NCI-H510A treated with DMSO at 0.1 percent for 48 hours (cell line): ENCODE data around the gene SGK2.

Experiments
- DNase-seq: peaks from one replicate; lab custom pipeline; 2025; lab: John Stamatoyannopoulos, UW

The SGK2 gene

GRCh38 chr20:43536041-43536816 is 22.6 kb upstream of the SGK2 start:
- DNase-seq: no peak

- DNase-seq: no peak
Observed at GRCh38 chr20:43536817-43537440, 21.9 kb upstream of the SGK2 start.

- DNase-seq: peak; percentile 38
Observed at GRCh38 chr20:43537921-43538877, 20.6 kb upstream of the SGK2 start.

GRCh38 chr20:43538878-43539700 is 19.7 kb upstream of the SGK2 start:
- no peak for DNase-seq

- no peak for DNase-seq
Observed at GRCh38 chr20:43539975-43540672, 18.7 kb upstream of the SGK2 start.

GRCh38 chr20:43540673-43541060 is 18.2 kb upstream of the SGK2 start:
- no peak for DNase-seq

- no peak for DNase-seq
Observed at GRCh38 chr20:43541214-43541613, 17.6 kb upstream of the SGK2 start.

- DNase-seq: no peak
Observed at GRCh38 chr20:43542161-43542560, 16.7 kb upstream of the SGK2 start.

GRCh38 chr20:43542674-43543073 is 16.2 kb upstream of the SGK2 start:
- no peak for DNase-seq

GRCh38 chr20:43543138-43543537 is 15.7 kb upstream of the SGK2 start:
- DNase-seq: no peak

- no peak for DNase-seq
Observed at GRCh38 chr20:43544501-43544900, 14.3 kb upstream of the SGK2 start.

- DNase-seq: no peak
Observed at GRCh38 chr20:43545837-43546578, 12.8 kb upstream of the SGK2 start.

GRCh38 chr20:43548273-43548880 is 10.4 kb upstream of the SGK2 start:
- no peak for DNase-seq

GRCh38 chr20:43549416-43550065 is 9.3 kb upstream of the SGK2 start:
- no peak for DNase-seq

GRCh38 chr20:43550456-43550855 is 8.4 kb upstream of the SGK2 start:
- no peak for DNase-seq

- DNase-seq: no peak
Observed at GRCh38 chr20:43554369-43554768, 4.5 kb upstream of the SGK2 start.

- DNase-seq: no peak
Observed at GRCh38 chr20:43559147-43559987, 540 bp downstream of the SGK2 start.

- DNase-seq: no peak
Observed at GRCh38 chr20:43560974-43561373, 2.1 kb downstream of the SGK2 start.
